K562 (cell line): ENCODE measurements around the gene IFT22. TPM values are rescaled to one million over a fixed set of nuclear protein-coding genes. Genes with fewer than 3 reads are reported as not detected.

Source experiments
- ADNP ChIP-seq: fragments of 200-800 bp; sonication (Bioruptor generic); IDR thresholded peaks from 2 replicates; pipeline ENCODE4 v1.6.1; 2016; ENCODE audit warnings: missing genetic modification characterization, missing compliant biosample characterization
- ARID1B ChIP-seq: fragments of 450-650 bp; IDR thresholded peaks from 2 replicates; pipeline ENCODE4 v1.6.1; 2016; ENCODE audit warnings: antibody characterized with exemption, mild to moderate bottlenecking, inconsistent platforms
- ATF1 ChIP-seq, 2 experiments: fragments of 450-650 bp in 1 of 2; IDR thresholded peaks; 2 replicates each; pipeline ENCODE4 v1.6.1; 2016; ENCODE audit warnings: missing compliant biosample characterization in 1 of 2, missing genetic modification characterization in 1 of 2
- ATF3 ChIP-seq, 2 experiments: fragments of 450-650 bp in 1 of 2; sonication (generic) in 1 of 2; formaldehyde crosslinking in 1 of 2; IDR thresholded peaks in 1 of 2; conservative IDR thresholded peaks in 1 of 2; 2 replicates each; pipeline versions ENCODE4 v1.6.1 to v1.8.1; 2016 to 2023; ENCODE audit warnings: mild to moderate bottlenecking in 2 of 2, moderate library complexity in 2 of 2, inconsistent platforms in 1 of 2, missing genetic modification reagents in 1 of 2
- FOXP4 ChIP-seq: sonication (generic); formaldehyde crosslinking; IDR thresholded peaks from 2 replicates; pipeline ENCODE4 v1.8.0; 2022; ENCODE audit warnings: mild to moderate bottlenecking, missing genetic modification reagents, borderline replicate concordance
- NR2C1 ChIP-seq, 2 experiments: fragments of 450-650 bp; IDR thresholded peaks; 2 replicates each; pipeline ENCODE4 v1.6.1; 2017; ENCODE audit warnings: mild to moderate bottlenecking in 2 of 2, antibody characterized with exemption in 1 of 2, inconsistent platforms in 1 of 2, missing compliant biosample characterization in 1 of 2, missing genetic modification characterization in 1 of 2
- RAD21 ChIP-seq, 2 experiments: fragments of 250-450 bp in 1 of 2; fragments of 450-650 bp in 1 of 2; sonication (Bioruptor Pico) in 1 of 2; formaldehyde crosslinking in 1 of 2; IDR thresholded peaks in 1 of 2; conservative IDR thresholded peaks in 1 of 2; 2 replicates each; pipeline versions ENCODE4 v1.4.0 to v1.8.0; 2020 to 2022; ENCODE audit warnings: mild to moderate bottlenecking in 2 of 2, moderate library complexity in 1 of 2
- SPI1 ChIP-seq: IDR thresholded peaks from 2 replicates; pipeline ENCODE4 v1.6.1; 2011; ENCODE audit warnings: low read depth, low read length, control low read depth, borderline replicate concordance
- XRCC3 ChIP-seq: fragments of 450-650 bp; IDR thresholded peaks from 2 replicates; pipeline ENCODE4 v1.6.1; 2017; ENCODE audit warnings: mild to moderate bottlenecking, moderate library complexity
- XRCC5 ChIP-seq: fragments of 200-400 bp; formaldehyde crosslinking; IDR thresholded peaks from 2 replicates; pipeline ENCODE4 v1.6.1; 2017; ENCODE audit warnings: low read depth, mild to moderate bottlenecking, low read length
- ZFP36 ChIP-seq: fragments of 150-350 bp; IDR thresholded peaks from 2 replicates; pipeline ENCODE4 v1.6.1; 2018; ENCODE audit warnings: low read length, low read depth; ENCODE audit not compliant: partially characterized antibody
- ZNF165 ChIP-seq: fragments of 250-450 bp; sonication (Bioruptor Pico); IDR thresholded peaks from 2 replicates; pipeline ENCODE4 v1.4.0; 2020; ENCODE audit warnings: borderline replicate concordance
- ZNF3 ChIP-seq: fragments of 250-450 bp; sonication (Bioruptor Pico); IDR thresholded peaks from 2 replicates; pipeline ENCODE4 v1.5.0; 2021; ENCODE audit warnings: mild to moderate bottlenecking, moderate library complexity
- ZNF76 ChIP-seq: fragments of 250-450 bp; sonication (Bioruptor Pico); IDR thresholded peaks from 2 replicates; pipeline ENCODE4 v1.4.0; 2020; ENCODE audit warnings: mild to moderate bottlenecking, moderate library complexity, borderline replicate concordance
- ZNF79 ChIP-seq: fragments of 250-450 bp; sonication (Bioruptor Pico); IDR thresholded peaks from 2 replicates; pipeline ENCODE4 v1.4.0; 2020; ENCODE audit warnings: low read depth, mild to moderate bottlenecking, moderate library complexity
- polyA plus RNA-seq, 8 experiments: library from polyadenylated mRNA; depleted of rRNA in 4 of 8; stranded (reverse) in 5 of 8; unstranded in 3 of 8; fragments of >200 nt; fragmentation: Nextera tagmentation in 2 of 8; fragmentation: Illumina TruSeq in 1 of 8; extraction: Ambion mirVana in 2 of 8; extraction: Trizol in 1 of 8; gene quantifications; 2 replicates each; pipeline versions ENCODE4 v1.2.1 to v1.2.3, GENCODE V29; 2011 to 2014; ENCODE audit warnings: inconsistent platforms in 1 of 8, missing spikeins in 1 of 8
- total RNA-seq, 7 experiments: library from RNA; depleted of rRNA in 6 of 7; stranded (reverse); fragments of >200 nt in 6 of 7; fragmentation: Illumina TruSeq in 2 of 7; extraction: Trizol in 2 of 7; gene quantifications; 2 replicates each; pipeline versions ENCODE4 v1.2.1 to v1.2.3, GENCODE V29; 2011 to 2021; ENCODE audit warnings: low replicate concordance in 1 of 7

The IFT22 gene
- total and polyA plus RNA-seq, 9 of the 15 experiments (the other 6 are each of a cell fraction or from before 2014, with no cell fraction given) = 6.3 to 18.2 (median 7.7) TPM

GRCh38 chr7:101352920-101353308 is 31.3 kb upstream of the IFT22 start (continued):
- no peak for TF ChIP-seq FOXP4 (CRISPR knock-in tag)
- no peak for TF ChIP-seq NR2C1 (IDR thresholded peaks at IDR 0.05)
- no peak for TF ChIP-seq NR2C1 (tag; IDR thresholded peaks at IDR 0.05)
- TF ChIP-seq ZFP36 = no peak
- no peak for TF ChIP-seq ARID1B
- TF ChIP-seq XRCC3 = no peak
- TF ChIP-seq ZNF3 = 0 out of 2 replicates have a peak, but pooled peaks have one; percentile 30
- TF ChIP-seq SPI1 = no peak
- TF ChIP-seq XRCC5 = no peak
- TF ChIP-seq ATF1 (CRISPR knock-in tag; IDR thresholded peaks at IDR 0.05) = no peak
- TF ChIP-seq ATF1 (tag; IDR thresholded peaks at IDR 0.05) = no peak
- no peak for TF ChIP-seq ZNF76 (CRISPR knock-in tag)
- TF ChIP-seq ADNP (tag) = peak; percentile 93; the same call in 1 of the 2 replicates
- no peak for TF ChIP-seq ZNF79 (CRISPR knock-in tag)
- TF ChIP-seq ATF3 (IDR thresholded peaks at IDR 0.05) = no peak
- no peak for TF ChIP-seq ATF3 (CRISPR knock-in tag; conservative IDR thresholded peaks at IDR 0.05)
- no peak for TF ChIP-seq ZNF165 (CRISPR knock-in tag)
- no peak for TF ChIP-seq RAD21 (CRISPR knock-in tag; conservative IDR thresholded peaks at IDR 0.05 in 1 of 2, IDR thresholded peaks at IDR 0.05 in 1 of 2)
- TF ChIP-seq, all 486 proteins: peak for 12
